Karpas-422 (cell line): ENCODE results near the gene TASL. TPM values are rescaled to one million over a fixed set of nuclear protein-coding genes. Genes with fewer than 3 reads are reported as not detected.
"Not testable (repeated sequence)": the region's sequence is repeated elsewhere in the genome, so short reads cannot be mapped to it uniquely, and the experiment has no call there.

ENCODE experiments used
- DNase-seq: peaks from one replicate; pipeline ENCODE4 v3.0.0-alpha.2; 2015
- H2AFZ ChIP-seq: fragments of 200-600 bp; sonication (generic); 2 replicates; pipeline ENCODE4 v1.6.1; 2014; ENCODE audit warnings: antibody characterized with exemption, low read length, mixed read lengths
- H3K27ac ChIP-seq: fragments of 200-600 bp; sonication (generic); 2 replicates; pipeline ENCODE4 v1.5.1; 2014; ENCODE audit warnings: mild to moderate bottlenecking, low read length, moderate library complexity
- H3K27me3 ChIP-seq: fragments of 200-600 bp; sonication (generic); 2 replicates; pipeline ENCODE4 v1.6.1; 2014; ENCODE audit warnings: low read length, mixed read lengths
- H3K36me3 ChIP-seq: fragments of 200-600 bp; sonication (generic); 2 replicates; pipeline ENCODE4 v1.6.1; 2014; ENCODE audit warnings: low read length, mixed read lengths; ENCODE audit not compliant: insufficient read depth
- H3K4me1 ChIP-seq: fragments of 200-600 bp; sonication (generic); 2 replicates; pipeline ENCODE4 v1.6.1; 2014; ENCODE audit warnings: mild to moderate bottlenecking, low read length, mixed read lengths
- H3K4me2 ChIP-seq: fragments of 200-600 bp; sonication (generic); 2 replicates; pipeline ENCODE4 v1.6.1; 2014; ENCODE audit warnings: low read length, low read depth, mild to moderate bottlenecking; ENCODE audit not compliant: poor library complexity, severe bottlenecking
- H3K4me3 ChIP-seq: fragments of 200-600 bp; sonication (generic); 2 replicates; pipeline ENCODE4 v1.5.1; 2014; ENCODE audit warnings: mild to moderate bottlenecking, antibody characterized with exemption, low read length, mixed read lengths
- H3K79me2 ChIP-seq: fragments of 200-600 bp; sonication (generic); 2 replicates; pipeline ENCODE4 v1.6.1; 2014; ENCODE audit warnings: mild to moderate bottlenecking, low read length, mixed read lengths
- H3K9ac ChIP-seq: fragments of 200-600 bp; sonication (generic); 2 replicates; pipeline ENCODE4 v1.6.0; 2014; ENCODE audit warnings: low read length
- H3K9me2 ChIP-seq: fragments of 200-600 bp; sonication (generic), shearing (Covaris generic); replicated peaks from 2 replicates; pipeline ENCODE4 v1.6.0; 2014; ENCODE audit warnings: mild to moderate bottlenecking, low read length, moderate library complexity; ENCODE audit not compliant: insufficient read depth
- H3K9me3 ChIP-seq: fragments of 300-700, 200-600 bp; sonication (generic); 2 replicates; pipeline ENCODE4 v1.6.1; 2014; ENCODE audit warnings: low read length, mixed read lengths
- H4K20me1 ChIP-seq: fragments of 200-600 bp; sonication (generic); 2 replicates; pipeline ENCODE4 v1.6.1; 2014; ENCODE audit warnings: mild to moderate bottlenecking, antibody characterized with exemption, low read length, low read depth; ENCODE audit not compliant: insufficient read depth
- total RNA-seq: library from RNA; depleted of rRNA; stranded (reverse); fragments of >200 nt; shearing (Covaris generic); gene quantifications from 2 replicates; pipeline ENCODE4 v1.2.3, GENCODE V29; 2014; ENCODE audit warnings: low replicate concordance

Gene TASL
- total RNA-seq, 1 experiment from 2014 or later, result 0.30 TPM

DNA sequence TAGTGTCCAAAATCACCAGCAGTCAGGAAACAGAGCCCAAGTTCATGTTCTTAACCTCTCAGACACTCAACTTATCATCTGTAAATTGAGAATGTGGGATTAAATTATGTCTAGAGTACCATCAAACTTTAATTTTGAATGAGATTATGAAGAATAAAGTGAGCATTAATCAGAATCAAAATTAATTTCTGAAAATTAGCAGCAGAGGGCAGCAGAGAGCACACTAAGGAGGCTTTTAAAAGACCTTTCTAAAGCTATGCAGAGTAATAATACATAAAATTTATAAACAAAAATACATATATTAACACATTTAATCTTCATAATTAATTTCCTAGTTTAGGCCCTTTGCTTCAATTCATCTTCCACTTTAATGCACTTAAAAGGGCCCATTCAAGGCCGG is 7.1 kb downstream of the TASL start:
- no peaks in the 10 kb centered on the region for H3K9me3 ChIP-seq
- peak; percentile 79 for DNase-seq
- no peaks in the 10 kb centered on the region for H3K27me3 ChIP-seq
- H3K4me3 ChIP-seq, result no peak overlapping the region
- no peaks in the 10 kb centered on the region for H3K9me2 ChIP-seq
- H3K4me2 ChIP-seq, result no peak overlapping the region
- no peaks in the 10 kb centered on the region for H3K79me2 ChIP-seq
- no peak overlapping the region for H3K9ac ChIP-seq
- H3K4me1 ChIP-seq, result peaks cover 3% of the 10 kb centered on the region; the same call in 1 of the 2 replicates
- no peak overlapping the region for H3K27ac ChIP-seq
- H4K20me1 ChIP-seq, result no peaks in the 10 kb centered on the region
- H3K36me3 ChIP-seq, result no peaks in the 10 kb centered on the region
- no peak overlapping the region for H2AFZ ChIP-seq

DNA sequence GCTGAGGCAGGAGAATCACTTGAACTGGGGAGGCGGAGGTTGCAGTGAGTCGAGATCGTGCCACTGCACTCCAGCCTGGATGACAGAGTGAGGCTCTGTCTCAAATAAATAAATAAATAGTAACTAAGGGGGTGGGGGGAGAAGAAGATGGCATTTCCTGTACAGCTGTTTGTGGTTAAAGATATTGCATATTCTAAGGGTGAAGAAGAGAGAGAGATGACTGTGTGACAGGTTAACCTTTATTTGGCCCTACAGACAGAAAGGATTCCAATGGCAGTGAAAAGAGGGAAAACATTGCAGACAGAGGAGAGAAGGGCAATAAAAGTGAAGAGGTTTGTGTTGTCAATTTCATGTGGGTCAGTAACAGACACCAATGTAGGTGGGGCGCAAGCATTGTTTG is 9.4 kb downstream of the TASL start:
- H3K79me2 ChIP-seq, result no peaks in the 10 kb centered on the region

DNA sequence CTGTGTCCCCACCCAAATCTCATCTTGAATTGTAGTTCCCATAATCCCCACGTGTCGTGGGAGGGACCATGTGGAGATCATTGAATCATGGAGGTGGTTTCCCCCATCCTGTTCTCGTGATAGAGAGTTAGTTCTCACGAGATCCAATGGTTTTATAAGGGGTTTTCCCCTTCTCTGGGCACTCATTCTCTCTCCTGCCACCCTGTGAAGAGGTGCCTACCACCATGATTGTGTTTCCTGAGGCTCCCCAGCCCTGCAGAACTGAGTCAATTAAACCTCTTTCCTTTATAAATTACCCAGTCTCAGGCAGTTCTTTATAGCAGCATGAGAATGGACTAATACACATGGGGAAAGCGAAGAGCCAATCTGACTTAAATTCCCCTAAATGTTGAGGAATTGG is 14.5 kb downstream of the TASL start:
- not testable (repeated sequence) for DNase-seq, H2AFZ ChIP-seq, H3K27ac ChIP-seq, H4K20me1 ChIP-seq, H3K9me3 ChIP-seq, H3K4me3 ChIP-seq, H3K36me3 ChIP-seq, H3K9me2 ChIP-seq, H3K27me3 ChIP-seq, H3K79me2 ChIP-seq, H3K4me1 ChIP-seq, H3K4me2 ChIP-seq, H3K9ac ChIP-seq

More for the DNA sequence above, 9.4 kb downstream of the TASL start:
- no peak overlapping the region for H3K9ac ChIP-seq
- no peak for DNase-seq
- no peaks in the 10 kb centered on the region for H3K36me3 ChIP-seq
- no peak overlapping the region for H2AFZ ChIP-seq
- no peaks in the 10 kb centered on the region for H3K9me2 ChIP-seq
- H3K4me2 ChIP-seq, result no peak overlapping the region
- H3K9me3 ChIP-seq, result no peaks in the 10 kb centered on the region
- no peaks in the 10 kb centered on the region for H4K20me1 ChIP-seq
- H3K27ac ChIP-seq, result no peak overlapping the region
- H3K4me1 ChIP-seq, result peaks cover 3% of the 10 kb centered on the region; the same call in 1 of the 2 replicates
- H3K4me3 ChIP-seq, result no peak overlapping the region
- no peaks in the 10 kb centered on the region for H3K27me3 ChIP-seq

DNA sequence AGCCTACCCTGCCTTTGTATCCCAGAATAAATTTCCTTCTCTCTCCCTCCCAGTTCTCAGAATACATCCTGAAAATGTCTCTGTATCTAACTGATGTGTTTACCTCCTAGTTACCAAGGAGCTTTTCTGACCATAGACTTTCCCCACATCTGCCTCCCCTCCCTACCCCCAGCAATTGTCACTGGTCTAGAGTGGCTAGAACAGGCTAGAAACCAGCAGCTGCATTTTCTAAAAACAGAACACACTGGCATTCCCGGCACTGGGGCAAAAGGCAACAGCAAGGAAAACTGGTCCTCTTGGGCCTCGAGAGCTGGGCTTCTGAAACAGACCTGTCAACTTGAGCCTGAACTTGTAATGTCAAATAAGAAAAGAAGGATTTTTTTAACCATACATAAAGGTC is 16.4 kb downstream of the TASL start:
- H3K4me1 ChIP-seq, result no peaks in the 10 kb centered on the region
- no peaks in the 10 kb centered on the region for H3K27me3 ChIP-seq
- no peak overlapping the region for H3K9ac ChIP-seq
- H2AFZ ChIP-seq, result no peak overlapping the region
- H3K4me3 ChIP-seq, result no peak overlapping the region
- no peaks in the 10 kb centered on the region for H3K79me2 ChIP-seq
- DNase-seq, result no peak
- H3K4me2 ChIP-seq, result no peak overlapping the region
- no peak overlapping the region for H3K27ac ChIP-seq
- no peaks in the 10 kb centered on the region for H3K9me2 ChIP-seq
- no peaks in the 10 kb centered on the region for H3K36me3 ChIP-seq
- H3K9me3 ChIP-seq, result no peaks in the 10 kb centered on the region
- no peaks in the 10 kb centered on the region for H4K20me1 ChIP-seq

DNA sequence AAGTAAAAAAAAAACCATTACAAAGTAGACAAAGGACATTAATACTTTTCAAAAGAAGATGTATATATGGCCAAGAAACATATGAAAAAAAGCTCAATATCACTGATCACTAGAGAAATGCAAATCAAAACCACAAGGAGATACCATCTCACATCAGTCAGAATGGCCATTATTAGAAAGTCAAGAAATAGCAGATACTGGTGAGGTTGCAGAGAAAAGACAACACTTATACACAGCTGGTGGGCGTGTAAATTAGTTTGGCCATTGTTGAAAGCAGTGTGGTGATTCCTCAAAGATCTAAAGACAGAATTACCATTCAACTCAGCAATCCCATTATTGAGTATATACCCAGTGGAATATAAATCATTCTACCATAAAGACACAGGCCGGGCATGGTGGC is 39.3 kb downstream of the TASL start:
- H2AFZ ChIP-seq, result no peak overlapping the region
- no peaks in the 10 kb centered on the region for H3K36me3 ChIP-seq
- no peaks in the 10 kb centered on the region for H3K9me2 ChIP-seq
- H4K20me1 ChIP-seq, result no peaks in the 10 kb centered on the region
- H3K27ac ChIP-seq, result no peak overlapping the region
- no peak overlapping the region for H3K9ac ChIP-seq
- no peak overlapping the region for H3K4me2 ChIP-seq
- H3K9me3 ChIP-seq, result no peaks in the 10 kb centered on the region
- no peaks in the 10 kb centered on the region for H3K79me2 ChIP-seq
- H3K4me3 ChIP-seq, result no peak overlapping the region
- H3K27me3 ChIP-seq, result no peaks in the 10 kb centered on the region
- H3K4me1 ChIP-seq, result no peaks in the 10 kb centered on the region
- DNase-seq, result no peak

DNA sequence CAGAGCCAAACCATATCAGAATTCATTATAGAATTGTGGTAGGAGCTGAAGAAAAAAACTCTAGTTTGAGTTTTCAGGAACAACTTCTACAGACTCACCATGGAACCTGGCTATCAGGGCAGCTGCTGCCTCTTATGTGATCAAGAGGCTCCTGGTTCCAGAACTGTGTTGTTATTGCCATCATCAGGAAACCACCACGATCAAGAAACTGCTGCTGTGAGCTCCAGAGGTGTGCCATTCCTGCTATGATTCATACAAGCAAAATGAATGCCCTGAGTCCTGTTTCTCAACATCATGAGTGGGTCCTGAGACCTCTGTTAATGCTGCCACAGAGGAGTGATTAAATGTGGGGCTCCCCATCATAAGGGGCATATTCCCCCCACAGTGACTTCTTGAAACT is 43.7 kb downstream of the TASL start:
- Histone ChIP-seq H3K36me3 (no peaks in the 10 kb centered on the region), H3K27me3 (no peaks in the 10 kb centered on the region)

DNA sequence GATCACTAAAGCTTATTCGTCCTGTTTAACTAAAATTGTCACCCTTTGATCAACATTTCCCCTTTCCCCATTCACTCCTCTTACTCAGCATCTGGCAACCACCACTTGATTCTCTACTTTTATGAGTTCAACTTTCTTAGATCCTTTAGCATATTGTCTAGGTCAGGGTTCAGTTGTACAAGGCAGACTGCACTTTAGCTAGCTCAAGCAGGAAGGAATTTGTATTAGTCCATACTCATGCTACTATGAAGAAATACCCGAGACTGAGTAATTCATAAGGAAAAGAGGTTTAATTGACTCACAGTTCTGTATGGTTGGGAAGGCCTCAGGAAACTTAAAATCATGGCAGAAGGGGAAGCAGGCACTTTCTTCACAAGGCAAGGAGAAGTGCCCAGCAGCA is 44.3 kb downstream of the TASL start:
- Histone ChIP-seq H3K4me3 (no peak overlapping the region), H3K4me1 (no peaks in the 10 kb centered on the region), H3K9me3 (no peaks in the 10 kb centered on the region), H3K27ac (no peak overlapping the region), H3K79me2 (no peaks in the 10 kb centered on the region), H2AFZ (no peak overlapping the region), H3K4me2 (no peak overlapping the region), H4K20me1 (no peaks in the 10 kb centered on the region), H3K9ac (no peak overlapping the region), H3K9me2 (no peaks in the 10 kb centered on the region), H3K27me3 (no peaks in the 10 kb centered on the region), H3K36me3 (no peaks in the 10 kb centered on the region)
- no peak for DNase-seq

More for the DNA sequence above, 43.7 kb downstream of the TASL start:
- Histone ChIP-seq H3K4me2 (no peak overlapping the region), H3K9me3 (no peaks in the 10 kb centered on the region), H3K79me2 (no peaks in the 10 kb centered on the region), H3K27ac (no peak overlapping the region), H2AFZ (no peak overlapping the region), H3K9me2 (no peaks in the 10 kb centered on the region), H4K20me1 (no peaks in the 10 kb centered on the region), H3K4me3 (no peak overlapping the region), H3K9ac (no peak overlapping the region), H3K4me1 (no peaks in the 10 kb centered on the region)
- DNase-seq, result no peak

DNA sequence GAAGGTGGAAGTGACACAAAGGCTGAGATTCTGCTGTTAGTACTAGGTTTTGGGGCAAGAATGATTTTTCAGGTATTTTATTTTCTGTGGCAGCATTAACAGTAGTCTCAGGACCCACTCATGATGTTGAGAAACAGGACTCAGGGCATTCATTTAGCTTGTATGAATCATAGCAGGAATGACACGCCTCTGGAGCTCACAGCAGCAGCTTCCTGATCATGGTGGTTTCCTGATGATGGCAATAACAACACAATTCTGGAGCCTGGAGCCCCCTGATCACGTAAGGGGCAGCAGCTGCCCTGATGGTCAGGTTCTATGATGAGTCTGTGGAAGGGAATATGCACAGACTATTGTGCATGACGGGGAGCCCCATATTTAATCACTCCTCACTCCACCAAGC is 47.0 kb downstream of the TASL start:
- no peak for DNase-seq
- H3K79me2 ChIP-seq, result no peaks in the 10 kb centered on the region
- H3K9me2 ChIP-seq, result no peaks in the 10 kb centered on the region
- H4K20me1 ChIP-seq, result no peaks in the 10 kb centered on the region
- H3K27me3 ChIP-seq, result no peaks in the 10 kb centered on the region
- H3K9ac ChIP-seq, result no peak overlapping the region
- H3K4me1 ChIP-seq, result no peaks in the 10 kb centered on the region
- H3K9me3 ChIP-seq, result no peaks in the 10 kb centered on the region
- H2AFZ ChIP-seq, result no peak overlapping the region
- H3K4me2 ChIP-seq, result no peak overlapping the region
- no peak overlapping the region for H3K27ac ChIP-seq
- no peaks in the 10 kb centered on the region for H3K36me3 ChIP-seq
- no peak overlapping the region for H3K4me3 ChIP-seq

DNA sequence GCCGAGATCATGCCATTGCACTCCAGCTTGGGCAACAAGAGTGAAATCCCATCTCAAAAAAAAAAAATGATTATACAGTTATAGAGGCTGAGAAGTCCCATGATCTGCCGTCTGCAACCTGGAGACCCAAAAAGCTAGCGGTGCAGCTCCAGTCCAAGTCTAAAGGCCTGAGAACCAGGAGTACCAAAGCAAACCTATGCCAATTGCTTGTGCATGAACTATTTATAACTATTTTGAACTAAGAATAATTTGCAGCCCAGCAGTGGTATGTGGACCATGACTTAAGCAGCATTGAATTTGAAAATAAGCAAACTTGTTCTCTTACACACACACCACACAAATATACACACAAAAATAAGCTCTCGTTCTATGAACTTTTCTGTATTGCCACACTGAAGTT is 51.8 kb downstream of the TASL start:
- H3K36me3 ChIP-seq, result no peaks in the 10 kb centered on the region
- no peak overlapping the region for H3K9ac ChIP-seq
- H3K9me2 ChIP-seq, result no peaks in the 10 kb centered on the region
- no peak for DNase-seq
- no peaks in the 10 kb centered on the region for H4K20me1 ChIP-seq
- no peak overlapping the region for H3K4me3 ChIP-seq
- no peak overlapping the region for H3K27ac ChIP-seq
- no peaks in the 10 kb centered on the region for H3K79me2 ChIP-seq
- no peaks in the 10 kb centered on the region for H3K9me3 ChIP-seq
- no peaks in the 10 kb centered on the region for H3K4me1 ChIP-seq
- H2AFZ ChIP-seq, result no peak overlapping the region
- H3K27me3 ChIP-seq, result no peaks in the 10 kb centered on the region
- H3K4me2 ChIP-seq, result no peak overlapping the region
